ENCODE data around the gene PDCD7. TPM values are rescaled to one million over a fixed set of nuclear protein-coding genes. Genes with fewer than 3 reads are reported as not detected.
A peak's percentile ranks its signal among the peaks of the same experiment; 100 is the strongest.

The PDCD7 gene
- total and polyA plus RNA-seq, 2 of the 13 experiments (the other 11 are each of a cell fraction or from before 2014, with no cell fraction given), result 10.1 to 14.7 TPM

DNA sequence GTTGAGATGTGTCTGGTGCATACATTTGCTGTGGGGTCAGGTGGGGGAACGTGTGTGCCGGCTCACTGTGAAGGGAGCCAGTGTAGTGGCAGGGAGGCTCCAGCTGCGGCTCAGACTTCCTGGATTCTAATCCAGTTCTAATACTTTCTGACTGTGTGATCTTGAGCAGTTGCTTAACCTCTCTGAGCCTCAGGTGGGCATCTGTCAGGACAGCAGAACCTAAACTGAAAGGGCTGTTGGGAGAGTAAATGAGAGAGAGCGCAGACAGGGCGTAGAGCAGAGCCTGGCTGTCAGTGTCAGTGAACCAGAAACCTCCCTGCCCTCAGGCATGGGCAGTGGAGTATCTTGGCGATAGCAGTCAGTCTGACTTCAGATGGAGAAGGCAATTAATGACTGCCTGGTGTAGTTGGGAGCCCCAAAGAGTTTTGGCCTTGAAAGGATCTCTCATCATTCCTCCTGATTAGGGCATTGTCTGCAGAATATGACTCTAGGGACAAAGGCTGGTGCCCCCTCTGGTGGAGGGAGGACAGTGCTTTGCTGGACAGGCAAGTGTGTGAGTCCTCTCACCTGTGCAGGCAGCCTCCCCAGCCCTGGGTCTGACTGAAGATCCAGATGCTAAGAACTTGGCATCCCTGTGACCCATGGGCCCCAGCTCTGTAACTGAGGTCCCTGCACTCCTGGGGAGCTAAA, 47.5 kb downstream of the PDCD7 start (continued):
- TF ChIP-seq, protein P1, sequence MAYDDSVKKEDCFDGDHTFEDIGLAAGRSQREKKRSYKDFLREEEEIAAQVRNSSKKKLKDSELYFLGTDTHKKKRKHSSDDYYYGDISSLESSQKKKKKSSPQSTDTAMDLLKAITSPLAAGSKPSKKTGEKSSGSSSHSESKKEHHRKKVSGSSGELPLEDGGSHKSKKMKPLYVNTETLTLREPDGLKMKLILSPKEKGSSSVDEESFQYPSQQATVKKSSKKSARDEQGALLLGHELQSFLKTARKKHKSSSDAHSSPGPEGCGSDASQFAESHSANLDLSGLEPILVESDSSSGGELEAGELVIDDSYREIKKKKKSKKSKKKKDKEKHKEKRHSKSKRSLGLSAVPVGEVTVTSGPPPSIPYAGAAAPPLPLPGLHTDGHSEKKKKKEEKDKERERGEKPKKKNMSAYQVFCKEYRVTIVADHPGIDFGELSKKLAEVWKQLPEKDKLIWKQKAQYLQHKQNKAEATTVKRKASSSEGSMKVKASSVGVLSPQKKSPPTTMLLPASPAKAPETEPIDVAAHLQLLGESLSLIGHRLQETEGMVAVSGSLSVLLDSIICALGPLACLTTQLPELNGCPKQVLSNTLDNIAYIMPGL (CRISPR knock-in tag; IDR thresholded peaks at IDR 0.05; ENCODE audit: borderline replicate concordance in 1 of 2, low read depth in 1 of 2), result peak in 1 of 2 experiments; percentile 35; a peak in 1 of 4 replicates
- TF ChIP-seq ZNF333 (CRISPR knock-in tag; IDR thresholded peaks at IDR 0.05; ENCODE audit: borderline replicate concordance) (no peak), FOSL2 (CRISPR knock-in tag; IDR thresholded peaks at IDR 0.05) (peak; percentile 6; the same call in 1 of the 2 replicates), RAD21 (CRISPR knock-in tag; IDR thresholded peaks at IDR 0.05) (peak; percentile 60), KMT2A (CRISPR knock-in tag; IDR thresholded peaks at IDR 0.05) (no peak), JUND (CRISPR knock-in tag; IDR thresholded peaks at IDR 0.05) (no peak), ZNF616 (CRISPR knock-in tag; IDR thresholded peaks at IDR 0.05; ENCODE audit: low read depth) (no peak)
- TF ChIP-seq, protein P2, sequence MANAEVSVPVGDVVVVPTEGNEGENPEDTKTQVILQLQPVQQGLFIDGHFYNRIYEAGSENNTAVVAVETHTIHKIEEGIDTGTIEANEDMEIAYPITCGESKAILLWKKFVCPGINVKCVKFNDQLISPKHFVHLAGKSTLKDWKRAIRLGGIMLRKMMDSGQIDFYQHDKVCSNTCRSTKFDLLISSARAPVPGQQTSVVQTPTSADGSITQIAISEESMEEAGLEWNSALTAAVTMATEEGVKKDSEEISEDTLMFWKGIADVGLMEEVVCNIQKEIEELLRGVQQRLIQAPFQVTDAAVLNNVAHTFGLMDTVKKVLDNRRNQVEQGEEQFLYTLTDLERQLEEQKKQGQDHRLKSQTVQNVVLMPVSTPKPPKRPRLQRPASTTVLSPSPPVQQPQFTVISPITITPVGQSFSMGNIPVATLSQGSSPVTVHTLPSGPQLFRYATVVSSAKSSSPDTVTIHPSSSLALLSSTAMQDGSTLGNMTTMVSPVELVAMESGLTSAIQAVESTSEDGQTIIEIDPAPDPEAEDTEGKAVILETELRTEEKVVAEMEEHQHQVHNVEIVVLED (CRISPR knock-in tag; IDR thresholded peaks at IDR 0.05; ENCODE audit: borderline replicate concordance), result no peak
- TF ChIP-seq, protein P3, sequence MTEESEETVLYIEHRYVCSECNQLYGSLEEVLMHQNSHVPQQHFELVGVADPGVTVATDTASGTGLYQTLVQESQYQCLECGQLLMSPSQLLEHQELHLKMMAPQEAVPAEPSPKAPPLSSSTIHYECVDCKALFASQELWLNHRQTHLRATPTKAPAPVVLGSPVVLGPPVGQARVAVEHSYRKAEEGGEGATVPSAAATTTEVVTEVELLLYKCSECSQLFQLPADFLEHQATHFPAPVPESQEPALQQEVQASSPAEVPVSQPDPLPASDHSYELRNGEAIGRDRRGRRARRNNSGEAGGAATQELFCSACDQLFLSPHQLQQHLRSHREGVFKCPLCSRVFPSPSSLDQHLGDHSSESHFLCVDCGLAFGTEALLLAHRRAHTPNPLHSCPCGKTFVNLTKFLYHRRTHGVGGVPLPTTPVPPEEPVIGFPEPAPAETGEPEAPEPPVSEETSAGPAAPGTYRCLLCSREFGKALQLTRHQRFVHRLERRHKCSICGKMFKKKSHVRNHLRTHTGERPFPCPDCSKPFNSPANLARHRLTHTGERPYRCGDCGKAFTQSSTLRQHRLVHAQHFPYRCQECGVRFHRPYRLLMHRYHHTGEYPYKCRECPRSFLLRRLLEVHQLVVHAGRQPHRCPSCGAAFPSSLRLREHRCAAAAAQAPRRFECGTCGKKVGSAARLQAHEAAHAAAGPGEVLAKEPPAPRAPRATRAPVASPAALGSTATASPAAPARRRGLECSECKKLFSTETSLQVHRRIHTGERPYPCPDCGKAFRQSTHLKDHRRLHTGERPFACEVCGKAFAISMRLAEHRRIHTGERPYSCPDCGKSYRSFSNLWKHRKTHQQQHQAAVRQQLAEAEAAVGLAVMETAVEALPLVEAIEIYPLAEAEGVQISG (CRISPR knock-in tag; IDR thresholded peaks at IDR 0.05), result peak; percentile 68

All from HepG2 (cell line).